ENCODE results near the gene NUPR1. TPM values are rescaled to one million over a fixed set of nuclear protein-coding genes. Genes with fewer than 3 reads are reported as not detected.

Gene NUPR1
- total and polyA plus RNA-seq, 2 donors from 2014 or later, result 64.7 to 125 TPM

DNA sequence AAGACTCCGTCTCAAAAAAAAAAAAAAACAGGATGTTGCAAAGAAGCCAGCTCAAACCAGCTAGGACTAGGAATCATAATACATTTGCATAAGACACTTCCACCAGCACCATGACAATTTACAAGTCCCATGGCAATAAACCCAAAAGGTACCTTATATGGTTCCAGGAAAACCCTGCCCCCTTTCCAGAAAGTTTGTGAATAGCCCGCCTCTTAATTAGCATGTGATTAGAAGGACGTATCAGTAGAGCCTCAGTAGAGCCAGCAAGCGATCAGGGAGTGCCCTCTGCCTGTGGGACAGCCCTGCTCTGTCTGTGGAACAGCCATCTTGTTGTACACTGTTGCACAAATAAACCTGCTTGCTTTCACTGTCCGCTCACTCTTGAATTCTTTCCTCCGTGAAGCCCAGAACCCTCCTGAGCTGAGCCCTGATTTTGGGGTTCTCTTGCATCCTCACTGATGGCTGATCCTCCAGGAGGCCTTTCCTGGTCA lies 14.0 kb downstream of the NUPR1 start:
- Histone ChIP-seq H3K36me3 (ENCODE audit: control insufficient read depth in 2 of 3, insufficient read depth in 3 of 3, low read length in 3 of 3) (no peaks in the 10 kb centered on the region), H3K4me3 (ENCODE audit: low read length in 3 of 3) (no peak overlapping the region), H3K9me3 (ENCODE audit: control insufficient read depth in 2 of 3, insufficient read depth in 1 of 3, low read length in 3 of 3) (no peaks in the 10 kb centered on the region), H3K4me1 (ENCODE audit: control insufficient read depth in 2 of 3, insufficient read depth in 2 of 3, low read depth in 1 of 3, low read length in 3 of 3) (peaks cover 0 to 7% (median 3%) of the 10 kb centered on the region in 3 donors), H3K27me3 (ENCODE audit: control insufficient read depth, insufficient read depth, low read length) (no peaks in the 10 kb centered on the region), H3K27ac (ENCODE audit: low read depth in 2 of 2, low read length in 2 of 2) (no peak overlapping the region), H3K9ac (ENCODE audit: low read length in 3 of 3) (no peak overlapping the region)
- no peak for DNase-seq
- TF ChIP-seq, protein P1, sequence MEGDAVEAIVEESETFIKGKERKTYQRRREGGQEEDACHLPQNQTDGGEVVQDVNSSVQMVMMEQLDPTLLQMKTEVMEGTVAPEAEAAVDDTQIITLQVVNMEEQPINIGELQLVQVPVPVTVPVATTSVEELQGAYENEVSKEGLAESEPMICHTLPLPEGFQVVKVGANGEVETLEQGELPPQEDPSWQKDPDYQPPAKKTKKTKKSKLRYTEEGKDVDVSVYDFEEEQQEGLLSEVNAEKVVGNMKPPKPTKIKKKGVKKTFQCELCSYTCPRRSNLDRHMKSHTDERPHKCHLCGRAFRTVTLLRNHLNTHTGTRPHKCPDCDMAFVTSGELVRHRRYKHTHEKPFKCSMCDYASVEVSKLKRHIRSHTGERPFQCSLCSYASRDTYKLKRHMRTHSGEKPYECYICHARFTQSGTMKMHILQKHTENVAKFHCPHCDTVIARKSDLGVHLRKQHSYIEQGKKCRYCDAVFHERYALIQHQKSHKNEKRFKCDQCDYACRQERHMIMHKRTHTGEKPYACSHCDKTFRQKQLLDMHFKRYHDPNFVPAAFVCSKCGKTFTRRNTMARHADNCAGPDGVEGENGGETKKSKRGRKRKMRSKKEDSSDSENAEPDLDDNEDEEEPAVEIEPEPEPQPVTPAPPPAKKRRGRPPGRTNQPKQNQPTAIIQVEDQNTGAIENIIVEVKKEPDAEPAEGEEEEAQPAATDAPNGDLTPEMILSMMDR (IDR thresholded peaks at IDR 0.05; ENCODE audit: borderline replicate concordance, extremely low read depth, insufficient read depth), result no peak
- intact Hi-C loops (cut with DNase I), result no loop called here
- no peak for FAIRE-seq

DNA sequence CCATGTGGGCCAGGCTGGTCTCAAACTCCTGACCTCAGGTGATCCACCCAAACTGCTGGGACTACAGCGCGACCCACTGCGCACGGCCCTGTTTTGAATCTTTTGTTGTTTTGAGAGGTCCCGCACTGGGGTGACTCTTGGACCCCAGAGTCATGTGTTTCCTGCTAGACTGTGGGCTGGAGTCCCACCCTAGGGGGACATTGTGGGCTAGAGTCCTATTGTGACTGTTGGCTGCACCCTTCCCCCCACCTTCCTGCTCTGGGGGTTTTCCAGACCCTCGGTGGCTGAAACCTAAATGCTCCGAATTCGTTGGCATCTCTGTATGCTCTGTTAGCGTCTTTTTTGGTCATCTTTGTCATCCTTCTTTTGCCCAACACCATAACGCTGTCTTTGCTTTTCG lies 16.0 kb downstream of the NUPR1 start:
- no peak overlapping the region for H3K9ac ChIP-seq (ENCODE audit: low read length in 3 of 3)
- no peaks in the 10 kb centered on the region for H3K9me3 ChIP-seq (ENCODE audit: control insufficient read depth in 2 of 3, insufficient read depth in 1 of 3, low read length in 3 of 3)
- FAIRE-seq (no peak), DNase-seq (no peak)
- no peak overlapping the region for H3K27ac ChIP-seq (ENCODE audit: low read depth in 2 of 2, low read length in 2 of 2)
- intact Hi-C loops (cut with DNase I), result no loop called here
- H3K4me1 ChIP-seq (ENCODE audit: control insufficient read depth in 2 of 3, insufficient read depth in 2 of 3, low read depth in 1 of 3, low read length in 3 of 3), result peaks cover 0 to 3% (median 0%) of the 10 kb centered on the region in 3 donors
- no peak overlapping the region for H3K4me3 ChIP-seq (ENCODE audit: low read length in 3 of 3)
- TF ChIP-seq, protein P1 (IDR thresholded peaks at IDR 0.05; ENCODE audit: borderline replicate concordance, extremely low read depth, insufficient read depth), result no peak
- no peaks in the 10 kb centered on the region for H3K36me3 ChIP-seq (ENCODE audit: control insufficient read depth in 2 of 3, insufficient read depth in 3 of 3, low read length in 3 of 3)
- H3K27me3 ChIP-seq (ENCODE audit: control insufficient read depth, insufficient read depth, low read length), result no peaks in the 10 kb centered on the region

DNA sequence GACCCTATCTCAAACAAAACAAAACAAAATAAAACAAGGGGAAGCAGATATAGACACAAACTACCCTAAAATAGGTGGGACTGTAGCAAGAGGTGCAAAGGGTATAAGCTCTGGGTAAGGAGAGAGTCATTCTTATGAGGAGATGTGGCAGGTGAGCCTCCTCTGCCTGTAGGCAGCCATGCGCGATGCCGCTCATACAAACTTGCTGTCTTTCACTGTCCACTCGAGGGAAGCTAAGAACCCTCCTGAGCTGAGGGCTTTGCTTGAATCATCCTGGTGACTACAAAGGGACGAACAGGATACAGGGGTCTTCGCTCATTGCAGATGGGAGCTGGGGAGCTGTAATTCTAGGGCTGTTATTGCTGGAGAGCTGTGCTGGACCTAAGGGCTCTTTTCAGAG lies 17.3 kb downstream of the NUPR1 start:
- no peaks in the 10 kb centered on the region for H3K36me3 ChIP-seq (ENCODE audit: control insufficient read depth in 2 of 3, insufficient read depth in 3 of 3, low read length in 3 of 3)
- no peaks in the 10 kb centered on the region for H3K27me3 ChIP-seq (ENCODE audit: control insufficient read depth, insufficient read depth, low read length)
- H3K4me1 ChIP-seq (ENCODE audit: control insufficient read depth in 2 of 3, insufficient read depth in 2 of 3, low read depth in 1 of 3, low read length in 3 of 3), result peaks cover 0 to 3% (median 0%) of the 10 kb centered on the region in 3 donors
- DNase-seq (no peak), FAIRE-seq (no peak)
- TF ChIP-seq, protein P1 (IDR thresholded peaks at IDR 0.05; ENCODE audit: borderline replicate concordance, extremely low read depth, insufficient read depth), result no peak
- intact Hi-C loops (cut with DNase I), result no loop called here
- H3K9ac ChIP-seq (ENCODE audit: low read length in 3 of 3), result no peak overlapping the region
- H3K4me3 ChIP-seq (ENCODE audit: low read length in 3 of 3), result no peak overlapping the region
- no peak overlapping the region for H3K27ac ChIP-seq (ENCODE audit: low read depth in 2 of 2, low read length in 2 of 2)
- no peaks in the 10 kb centered on the region for H3K9me3 ChIP-seq (ENCODE audit: control insufficient read depth in 2 of 3, insufficient read depth in 1 of 3, low read length in 3 of 3)

DNA sequence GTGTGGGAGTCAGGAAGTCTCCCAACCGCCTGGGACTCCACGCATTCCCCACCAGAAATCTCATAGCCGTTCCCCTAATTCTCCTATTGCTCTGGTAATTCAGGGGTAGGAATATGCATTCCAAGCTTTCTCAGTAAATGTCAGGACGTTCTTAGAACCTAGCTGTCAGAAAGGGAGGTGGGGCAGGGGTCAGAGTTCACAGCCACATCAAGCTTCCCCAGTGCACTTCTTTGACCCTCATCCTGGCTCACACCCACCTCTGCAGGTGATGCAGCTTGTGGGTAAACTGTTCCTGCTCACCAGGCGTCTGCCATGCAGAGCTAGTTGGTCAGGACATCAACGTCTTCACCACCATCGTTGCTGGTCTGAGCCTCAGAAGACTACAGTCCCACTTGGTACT lies 18.1 kb downstream of the NUPR1 start:
- Histone ChIP-seq H3K27me3 (ENCODE audit: control insufficient read depth, insufficient read depth, low read length) (no peaks in the 10 kb centered on the region), H3K9me3 (ENCODE audit: control insufficient read depth in 2 of 3, insufficient read depth in 1 of 3, low read length in 3 of 3) (no peaks in the 10 kb centered on the region), H3K9ac (ENCODE audit: low read length in 3 of 3) (no peak overlapping the region), H3K27ac (ENCODE audit: low read depth in 2 of 2, low read length in 2 of 2) (no peak overlapping the region), H3K4me3 (ENCODE audit: low read length in 3 of 3) (no peak overlapping the region), H3K36me3 (ENCODE audit: control insufficient read depth in 2 of 3, insufficient read depth in 3 of 3, low read length in 3 of 3) (no peaks in the 10 kb centered on the region), H3K4me1 (ENCODE audit: control insufficient read depth in 2 of 3, insufficient read depth in 2 of 3, low read depth in 1 of 3, low read length in 3 of 3) (peaks cover 0 to 3% (median 0%) of the 10 kb centered on the region in 3 donors)
- FAIRE-seq (no peak), DNase-seq (no peak)
- TF ChIP-seq, protein P1 (IDR thresholded peaks at IDR 0.05; ENCODE audit: borderline replicate concordance, extremely low read depth, insufficient read depth), result no peak
- intact Hi-C loops (cut with DNase I), result no loop called here
